A673 (cell line): ENCODE measurements around the gene DNAJC1. TPM values are rescaled to one million over a fixed set of nuclear protein-coding genes. Genes with fewer than 3 reads are reported as not detected.

ENCODE experiments used
- BruUV-seq: library from RNA; stranded (reverse); fragments of 400-500 nt; replicated peaks from 2 replicates; lab custom pipeline; 2021; lab: Mats Ljungman, UMichigan
- CTCF ChIA-PET: fragments of 300-600 bp; sonication (Branson Sonifier 250); formaldehyde crosslinking; loops from one replicate; lab custom pipeline; 2022; ENCODE audit warnings: antibody characterized with exemption; lab: Charles Lee
- POLR2A ChIA-PET: fragments of 300-600 bp; sonication (Branson Sonifier 250); formaldehyde crosslinking; loops from one replicate; lab custom pipeline; 2022; ENCODE audit warnings: antibody characterized with exemption; ENCODE audit not compliant: low non-redundant PET; lab: Charles Lee
- DNase-seq: peaks from one replicate; pipeline ENCODE4 v3.0.0-alpha.2; 2015; ENCODE audit warnings: low spot score
- H3K27ac ChIP-seq: fragments of 200-600 bp; sonication (generic); 2 replicates; pipeline ENCODE4 v1.5.1; 2016; ENCODE audit warnings: mixed run types, low read depth, mild to moderate bottlenecking, mixed read lengths, antibody characterized with exemption, low read length; ENCODE audit not compliant: poor library complexity, severe bottlenecking
- H3K27me3 ChIP-seq: fragments of 200-600 bp; sonication (generic); replicated peaks from 2 replicates; pipeline ENCODE4 v1.6.1; 2017; ENCODE audit warnings: mixed run types, low read depth, mild to moderate bottlenecking, mixed read lengths, antibody characterized with exemption, low read length; ENCODE audit not compliant: insufficient read depth, poor library complexity
- H3K36me3 ChIP-seq: fragments of 200-600 bp; sonication (generic); 2 replicates; pipeline ENCODE4 v1.6.1; 2016; ENCODE audit warnings: mixed run types, mild to moderate bottlenecking, mixed read lengths, antibody characterized with exemption, low read length; ENCODE audit not compliant: insufficient read depth, poor library complexity, severe bottlenecking
- H3K4me1 ChIP-seq: fragments of 200-600 bp; sonication (generic); 2 replicates; pipeline ENCODE4 v1.6.1; 2017; ENCODE audit warnings: mixed run types, mild to moderate bottlenecking, mixed read lengths, antibody characterized with exemption, low read length; ENCODE audit not compliant: insufficient read depth, poor library complexity, severe bottlenecking
- H3K4me3 ChIP-seq: fragments of 200-600 bp; sonication (generic); 2 replicates; pipeline ENCODE4 v1.5.1; 2016; ENCODE audit warnings: low read depth, mixed run types, mild to moderate bottlenecking, mixed read lengths, low read length; ENCODE audit not compliant: poor library complexity, severe bottlenecking
- H3K9me3 ChIP-seq: fragments of 200-600 bp; sonication (generic); 2 replicates; pipeline ENCODE4 v1.6.1; 2016; ENCODE audit warnings: mixed run types, low read depth, mild to moderate bottlenecking, mixed read lengths, antibody characterized with exemption, low read length; ENCODE audit not compliant: poor library complexity, severe bottlenecking
- EZH2 ChIP-seq: fragments of 200-600 bp; sonication (generic); IDR thresholded peaks from 2 replicates; pipeline ENCODE4 v1.6.1; 2017; ENCODE audit warnings: borderline replicate concordance, low read depth, mild to moderate bottlenecking, mixed read lengths, antibody characterized with exemption, low read length; ENCODE audit not compliant: poor library complexity, severe bottlenecking
- intact Hi-C: fragments of 100-400 bp; cut with micrococcal nuclease; formaldehyde crosslinking; loops from one replicate; pipeline ENCODE4 v1.10.0; 2022; ENCODE audit not compliant: unreplicated experiment
- total RNA-seq: library from RNA; stranded (reverse); gene quantifications from 2 replicates; pipeline ENCODE4 v1.2.3, GENCODE V29; 2021
- TF ChIP-seq, protein P1 (sequence below): fragments of 300-800, 200-600 bp; sonication (generic); conservative IDR thresholded peaks from 2 replicates; pipeline ENCODE4 v1.5.1; 2017; ENCODE audit warnings: low read depth, mild to moderate bottlenecking, antibody characterized with exemption, low read length, moderate library complexity, mixed read lengths

Gene DNAJC1
- total RNA-seq, 1 experiment from 2014 or later: 21.2 TPM

DNA sequence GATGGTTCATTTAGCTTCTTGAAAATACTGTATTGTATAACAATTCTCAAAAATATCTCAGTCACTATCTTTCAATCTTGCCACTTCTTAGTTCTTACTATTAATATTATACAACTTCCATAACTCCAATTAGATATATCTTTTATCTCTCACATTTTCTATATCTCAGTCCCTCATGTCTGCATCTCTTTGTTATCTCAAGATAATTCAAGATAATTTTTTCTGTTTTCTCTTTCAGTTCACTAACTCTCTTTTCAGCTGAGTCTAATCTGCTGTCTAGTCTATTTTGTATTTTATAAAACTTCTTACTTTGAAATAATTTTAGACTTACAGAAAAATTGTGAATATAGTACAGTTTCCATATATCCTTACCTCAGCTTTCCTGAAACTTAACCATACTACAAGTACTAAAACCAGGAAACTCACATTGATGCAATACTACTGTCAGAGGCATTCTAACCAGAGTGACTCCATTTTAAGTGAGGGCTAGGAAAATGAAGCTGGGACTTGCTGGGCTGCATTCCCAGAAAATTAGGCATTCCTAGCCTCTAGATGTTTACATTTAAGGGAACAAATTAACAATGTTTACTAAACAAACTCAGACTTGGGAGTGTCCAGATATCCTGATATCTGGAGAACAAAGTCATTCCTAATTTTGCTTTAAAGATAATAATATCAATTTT lies 38.4 kb downstream of the DNAJC1 start:
- no peak for TF ChIP-seq EZH2
- TF ChIP-seq, protein P1, sequence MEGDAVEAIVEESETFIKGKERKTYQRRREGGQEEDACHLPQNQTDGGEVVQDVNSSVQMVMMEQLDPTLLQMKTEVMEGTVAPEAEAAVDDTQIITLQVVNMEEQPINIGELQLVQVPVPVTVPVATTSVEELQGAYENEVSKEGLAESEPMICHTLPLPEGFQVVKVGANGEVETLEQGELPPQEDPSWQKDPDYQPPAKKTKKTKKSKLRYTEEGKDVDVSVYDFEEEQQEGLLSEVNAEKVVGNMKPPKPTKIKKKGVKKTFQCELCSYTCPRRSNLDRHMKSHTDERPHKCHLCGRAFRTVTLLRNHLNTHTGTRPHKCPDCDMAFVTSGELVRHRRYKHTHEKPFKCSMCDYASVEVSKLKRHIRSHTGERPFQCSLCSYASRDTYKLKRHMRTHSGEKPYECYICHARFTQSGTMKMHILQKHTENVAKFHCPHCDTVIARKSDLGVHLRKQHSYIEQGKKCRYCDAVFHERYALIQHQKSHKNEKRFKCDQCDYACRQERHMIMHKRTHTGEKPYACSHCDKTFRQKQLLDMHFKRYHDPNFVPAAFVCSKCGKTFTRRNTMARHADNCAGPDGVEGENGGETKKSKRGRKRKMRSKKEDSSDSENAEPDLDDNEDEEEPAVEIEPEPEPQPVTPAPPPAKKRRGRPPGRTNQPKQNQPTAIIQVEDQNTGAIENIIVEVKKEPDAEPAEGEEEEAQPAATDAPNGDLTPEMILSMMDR: no peak
- CTCF ChIA-PET: no interaction called here

DNA sequence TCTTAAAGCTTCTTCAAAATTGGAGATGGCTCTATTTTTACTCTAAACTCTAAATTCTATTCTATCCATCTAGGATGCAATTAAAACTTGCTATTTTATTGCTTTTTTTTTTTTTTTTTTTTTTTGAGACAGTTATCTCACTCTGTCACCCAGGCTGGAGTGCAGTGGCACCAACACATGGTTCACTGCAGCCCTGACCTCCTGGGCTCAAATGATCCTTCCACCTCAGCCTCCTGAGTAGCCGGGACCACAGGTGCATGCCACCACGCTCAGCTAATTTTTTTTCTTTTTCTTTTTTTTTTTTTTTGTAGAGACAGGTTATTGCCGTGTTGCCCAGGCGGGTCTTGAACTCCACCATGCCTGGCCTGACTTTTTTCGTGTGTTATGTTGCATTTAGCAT lies 41.2 kb downstream of the DNAJC1 start:
- Histone ChIP-seq H3K4me1 (no peaks in the 10 kb centered on the region), H3K27me3 (no peaks in the 10 kb centered on the region), H3K36me3 (no peaks in the 10 kb centered on the region), H3K27ac (no peak overlapping the region), H3K9me3 (peaks cover 7% of the 10 kb centered on the region), H3K4me3 (no peak overlapping the region)
- CTCF ChIA-PET: no interaction called here
- no peak for DNase-seq
- intact Hi-C loops: no loop called here
- BruUV-seq: no TSS peak
- TF ChIP-seq, protein P1: no peak
- TF ChIP-seq EZH2: no peak
- POLR2A ChIA-PET: no interaction called here

More for the DNA sequence above, 38.4 kb downstream of the DNAJC1 start:
- no peaks in the 10 kb centered on the region for H3K36me3 ChIP-seq
- H3K4me1 ChIP-seq: no peaks in the 10 kb centered on the region
- no peak overlapping the region for H3K27ac ChIP-seq
- no TSS peak for BruUV-seq
- peaks cover 7% of the 10 kb centered on the region for H3K9me3 ChIP-seq
- DNase-seq: no peak
- POLR2A ChIA-PET: no interaction called here
- no peaks in the 10 kb centered on the region for H3K27me3 ChIP-seq
- intact Hi-C loops: no loop called here
- H3K4me3 ChIP-seq: no peak overlapping the region

DNA sequence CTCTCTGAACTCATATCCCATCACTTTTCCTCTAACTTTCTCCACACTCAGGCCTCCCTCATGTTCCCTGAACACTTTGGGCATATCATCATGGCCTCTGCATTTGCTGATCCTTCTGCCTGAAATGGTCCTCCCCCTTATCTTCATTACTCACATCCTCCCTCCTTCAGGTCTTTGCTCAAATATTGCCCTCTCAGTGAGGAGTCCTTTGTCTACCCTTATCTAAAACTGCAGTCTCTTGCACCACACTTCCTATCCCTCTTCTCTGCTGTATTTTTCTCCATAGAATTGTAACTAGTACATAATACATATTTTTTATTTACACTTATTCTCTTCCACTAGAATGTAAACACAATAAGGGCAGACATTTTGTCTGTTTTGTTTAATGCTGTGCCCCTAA lies 41.7 kb downstream of the DNAJC1 start:
- CTCF ChIA-PET: no interaction called here
- H3K36me3 ChIP-seq: no peaks in the 10 kb centered on the region
- TF ChIP-seq, protein P1: no peak
- TF ChIP-seq EZH2: no peak
- no TSS peak for BruUV-seq
- no peaks in the 10 kb centered on the region for H3K27me3 ChIP-seq
- no peak overlapping the region for H3K4me3 ChIP-seq
- no peaks in the 10 kb centered on the region for H3K4me1 ChIP-seq
- intact Hi-C loops: no loop called here
- no peak for DNase-seq
- H3K27ac ChIP-seq: no peak overlapping the region
- POLR2A ChIA-PET: no interaction called here
- H3K9me3 ChIP-seq: peaks cover 7% of the 10 kb centered on the region
